H1 (cell line): ENCODE data around the gene ARID2. TPM values are rescaled to one million over a fixed set of nuclear protein-coding genes. Genes with fewer than 3 reads are reported as not detected.

Source experiments
- CTBP2 ChIP-seq: IDR thresholded peaks from 2 replicates; pipeline ENCODE4 v1.7.0; 2011; ENCODE audit warnings: borderline replicate concordance, mild to moderate bottlenecking, moderate library complexity, mixed read lengths, low read length; ENCODE audit not compliant: insufficient read depth, insufficient read length
- CTCF ChIP-seq, 3 experiments: IDR thresholded peaks; 1 replicate in 2 of 3; 2 replicates in 1 of 3; pipeline versions ENCODE4 v1.5.1 to v1.6.1; 2011; ENCODE audit warnings: low read length in 3 of 3, mild to moderate bottlenecking in 3 of 3, inconsistent platforms in 2 of 3, low read depth in 1 of 3, moderate library complexity in 1 of 3; ENCODE audit not compliant: insufficient read depth in 1 of 3; ENCODE audit errors: control extremely low read depth in 1 of 3
- GTF2F1 ChIP-seq: IDR thresholded peaks from 2 replicates; pipeline ENCODE4 v1.6.1; 2012; ENCODE audit warnings: low read depth, low read length, improper control_type of control experiment, borderline replicate concordance
- KDM4A ChIP-seq: IDR thresholded peaks from one replicate; pipeline ENCODE4 v1.7.1; 2012; ENCODE audit warnings: low read depth, mild to moderate bottlenecking, moderate library complexity, low read length, inconsistent platforms; ENCODE audit not compliant: severe bottlenecking
- MAFK ChIP-seq: IDR thresholded peaks from 2 replicates; pipeline ENCODE4 v1.6.1; 2012; ENCODE audit warnings: low read depth, mild to moderate bottlenecking, improper control_type of control experiment, low read length
- NANOG ChIP-seq: IDR thresholded peaks from 2 replicates; pipeline ENCODE4 v1.6.1; 2011; ENCODE audit warnings: low read length, low read depth, mild to moderate bottlenecking, inconsistent platforms; ENCODE audit not compliant: insufficient read depth, poor library complexity, severe bottlenecking
- polyA plus RNA-seq, 7 experiments: library from polyadenylated mRNA; depleted of rRNA in 3 of 7; stranded (reverse) in 5 of 7; unstranded in 2 of 7; fragments of >200 nt in 5 of 7; fragments of 200-250 nt in 2 of 7; gene quantifications; 1 replicate in 5 of 7; 2 replicates in 1 of 7; 4 replicates in 1 of 7; pipeline versions ENCODE4 v1.2.1 to v1.2.3, GENCODE V29; 2011 to 2013; ENCODE audit warnings: missing spikeins in 2 of 7, mixed read lengths in 2 of 7
- total RNA-seq: library from RNA; stranded (reverse); fragmentation: NEBNext Ultra II Directional; extraction: Animal tissue kit (Norgen Biotek cat#: 25700); gene quantifications from 2 replicates; pipeline ENCODE4 v1.2.1, GENCODE V29; 2021

ARID2 gene
- total and polyA plus RNA-seq, 2 of the 8 experiments (the other 6 are each of a cell fraction or from before 2014, with no cell fraction given): 32.0 to 45.2 TPM

- no peak for TF ChIP-seq GTF2F1
- TF ChIP-seq NANOG: no peak
- TF ChIP-seq CTCF (IDR thresholded peaks at IDR 0.05; ENCODE audit: control extremely low read depth in 1 of 3, insufficient read depth in 1 of 3, low read depth in 1 of 3, low read length in 3 of 3): no peak
- no peak for TF ChIP-seq KDM4A
- no peak for TF ChIP-seq CTBP2
- TF ChIP-seq MAFK: no peak
These were observed 149.2 kb downstream of the ARID2 start (continued) for GRCh38 chr12:45878630-45879255.
